Common myeloid progenitor, CD34-positive (primary cell): ENCODE measurements around the gene CTNNBL1.

Source experiments
- CTCF ChIA-PET: fragments of 350-600 bp; sonication (Branson Sonifier 250); formaldehyde crosslinking; loops from one replicate; lab custom pipeline; 2021; ENCODE audit warnings: antibody characterized with exemption; lab: Charles Lee
- POLR2A ChIA-PET: fragments of 350-600 bp; sonication (Branson Sonifier 250); formaldehyde crosslinking; loops from one replicate; lab custom pipeline; 2021; ENCODE audit warnings: antibody characterized with exemption; lab: Charles Lee
- DNase-seq, 3 donors: peaks; one replicate each; pipeline versions ENCODE4 v3.0.0 to v3.0.0-alpha.2; 2013
- H3K27ac ChIP-seq, 2 experiments: 1 replicate in 1 of 2; 2 replicates in 1 of 2; pipeline ENCODE4 v1.7.0; 2013; ENCODE audit warnings: inconsistent platforms in 2 of 2, low read length in 2 of 2, mild to moderate bottlenecking in 2 of 2, low read depth in 1 of 2, moderate library complexity in 1 of 2; ENCODE audit not compliant: severe bottlenecking in 2 of 2, insufficient read depth in 1 of 2, poor library complexity in 1 of 2
- H3K27me3 ChIP-seq, 5 experiments: replicated peaks in 2 of 5; 1 replicate in 3 of 5; 2 replicates in 2 of 5; pipeline versions ENCODE4 v1.6.1 to v1.7.0; 2013; ENCODE audit warnings: low read length in 4 of 5, mild to moderate bottlenecking in 2 of 5, moderate library complexity in 2 of 5, inconsistent platforms in 1 of 5; ENCODE audit not compliant: insufficient read depth in 5 of 5, control insufficient read depth in 4 of 5
- H3K36me3 ChIP-seq, 4 experiments: 1 replicate in 2 of 4; 2 replicates in 2 of 4; pipeline versions ENCODE4 v1.6.1 to v1.7.0; 2013; ENCODE audit warnings: low read length in 3 of 4, control low read depth in 1 of 4, mild to moderate bottlenecking in 1 of 4; ENCODE audit not compliant: control insufficient read depth in 4 of 4, insufficient read depth in 4 of 4
- H3K4me1 ChIP-seq, 4 experiments: 1 replicate in 3 of 4; 2 replicates in 1 of 4; pipeline versions ENCODE4 v1.6.1 to v1.7.1; 2013; ENCODE audit warnings: low read length in 3 of 4, mild to moderate bottlenecking in 3 of 4, control low read depth in 1 of 4, inconsistent platforms in 1 of 4, moderate library complexity in 1 of 4; ENCODE audit not compliant: control insufficient read depth in 4 of 4, insufficient read depth in 4 of 4; ENCODE audit errors: control extremely low read depth in 1 of 4
- H3K4me3 ChIP-seq, 7 experiments: 1 replicate in 4 of 7; 2 replicates in 3 of 7; pipeline versions ENCODE4 v1.5.1 to v1.7.0; 2013; ENCODE audit warnings: mild to moderate bottlenecking in 7 of 7, low read length in 6 of 7, moderate library complexity in 6 of 7, inconsistent platforms in 2 of 7, low read depth in 2 of 7, control low read depth in 1 of 7; ENCODE audit not compliant: insufficient read depth in 4 of 7, control insufficient read depth in 1 of 7; ENCODE audit errors: extremely low read depth in 1 of 7
- H3K9me3 ChIP-seq, 5 experiments: 1 replicate in 4 of 5; 2 replicates in 1 of 5; pipeline versions ENCODE4 v1.6.1 to v1.7.1; 2013; ENCODE audit warnings: low read length in 4 of 5, mild to moderate bottlenecking in 2 of 5, inconsistent platforms in 1 of 5, low read depth in 1 of 5, moderate library complexity in 1 of 5; ENCODE audit not compliant: control insufficient read depth in 4 of 5, insufficient read depth in 2 of 5; ENCODE audit errors: control extremely low read depth in 1 of 5
- WGBS: methylation state at CpG from one replicate; pipeline ENCODE4 v1.1.5; 2013; ENCODE audit not compliant: insufficient coverage; 5-methylcytosine and 5-hydroxymethylcytosine counted together

CTNNBL1 gene

DNA sequence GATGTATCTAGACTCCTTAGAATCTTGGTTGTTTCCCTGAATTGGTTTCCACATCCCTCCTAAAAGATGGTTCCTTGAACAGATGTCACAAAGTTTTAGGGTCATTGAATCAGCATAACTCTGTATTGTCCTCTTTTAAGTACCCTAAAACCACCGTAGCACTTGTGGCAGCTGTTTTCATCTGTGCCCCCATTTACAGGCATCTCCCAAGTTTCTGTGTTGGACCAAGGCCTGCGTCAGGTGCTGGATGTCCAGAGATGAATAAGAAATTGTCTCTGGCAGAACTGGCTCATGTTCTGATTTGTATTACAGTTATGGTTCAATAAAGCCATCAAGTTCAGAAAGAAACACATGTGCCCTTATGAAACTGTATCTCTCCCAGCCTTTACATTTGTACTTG lies 48.3 kb downstream of the CTNNBL1 start:
- ChIA-PET POLR2A (interaction anchor here (0.7 to 1.2 kb wide), 2 partner anchors 16 to 59 kb away, joined by 3 read pairs; no protein-coding TSS in a partner anchor), CTCF (no interaction called here)
- H3K36me3 ChIP-seq = peaks cover 14 to 52% (median 31%) of the 10 kb centered on the region in 4 experiments
- H3K4me3 ChIP-seq = no peak overlapping the region
- H3K27me3 ChIP-seq = no peaks in the 10 kb centered on the region
- peaks cover 0 to 13% (median 4%) of the 10 kb centered on the region in 4 experiments for H3K4me1 ChIP-seq
- H3K27ac ChIP-seq = no peak overlapping the region
- WGBS = 100% methylated on average over 1 of the region's 2 CpGs
- no peak for DNase-seq
- H3K9me3 ChIP-seq = peaks cover 0 to 10% (median 4%) of the 10 kb centered on the region in 5 experiments

DNA sequence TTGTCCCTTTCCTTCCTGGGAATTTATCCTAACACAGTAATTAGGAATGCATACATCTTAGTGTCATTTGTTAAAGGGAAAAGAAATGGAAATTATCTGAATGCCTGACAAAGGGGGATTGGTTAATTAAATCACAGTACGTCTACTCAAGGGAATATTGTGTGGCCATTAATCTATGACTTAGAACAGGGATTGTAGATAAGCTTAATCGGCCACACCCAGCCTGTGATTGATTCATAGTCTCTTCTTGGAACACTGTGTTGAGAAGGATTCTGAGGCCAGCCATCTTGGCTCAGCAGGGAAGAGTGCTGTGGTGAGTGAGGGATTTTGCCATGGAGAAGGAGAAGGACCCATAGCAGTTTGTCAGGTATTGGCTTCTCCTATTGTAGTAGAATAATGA lies 50.5 kb downstream of the CTNNBL1 start:
- POLR2A ChIA-PET = no interaction called here
- no peaks in the 10 kb centered on the region for H3K27me3 ChIP-seq
- no peak overlapping the region for H3K4me3 ChIP-seq
- no peak for DNase-seq
- peaks cover 6 to 46% (median 23%) of the 10 kb centered on the region in 4 experiments for H3K36me3 ChIP-seq
- 94% methylated on average over 2 of the region's 2 CpGs for WGBS
- no peaks in the 10 kb centered on the region for H3K9me3 ChIP-seq
- H3K4me1 ChIP-seq = peaks cover 0 to 11% (median 5%) of the 10 kb centered on the region in 4 experiments
- CTCF ChIA-PET = no interaction called here
- no peak overlapping the region for H3K27ac ChIP-seq

DNA sequence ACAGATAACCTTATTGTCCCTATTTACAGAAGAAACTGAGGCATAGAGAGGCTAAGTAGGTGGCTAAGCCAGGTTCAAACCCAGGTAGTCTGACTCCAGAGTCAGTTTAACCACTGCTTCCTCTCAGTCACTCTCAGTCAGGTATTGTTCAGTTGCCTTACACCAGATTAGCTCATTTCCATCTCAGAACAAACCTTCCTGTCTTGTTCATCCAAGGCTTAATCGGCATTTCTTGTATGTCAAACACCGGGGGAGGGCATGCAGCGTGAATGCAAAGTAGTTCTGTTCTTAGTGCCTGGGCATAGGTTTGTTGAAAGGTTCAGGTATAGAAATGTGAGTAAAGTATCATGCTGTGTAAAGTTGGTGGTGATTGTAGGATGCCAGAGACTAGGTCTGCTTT lies 51.7 kb downstream of the CTNNBL1 start:
- peaks cover 3 to 44% (median 20%) of the 10 kb centered on the region in 4 experiments for H3K36me3 ChIP-seq
- peak in 1 of 3 donors; percentile 75 for DNase-seq
- peaks cover 2 to 21% (median 7%) of the 10 kb centered on the region in 4 experiments for H3K4me1 ChIP-seq
- no peaks in the 10 kb centered on the region for H3K9me3 ChIP-seq
- ChIA-PET POLR2A (no interaction called here), CTCF (interaction anchor here (1.4 kb wide), 1 partner anchor 10 kb away, joined by 4 read pairs; no protein-coding TSS in a partner anchor)
- no peak overlapping the region for H3K4me3 ChIP-seq
- peak overlapping the region in 1 of 2 experiments; percentile 6 for H3K27ac ChIP-seq
- 16% methylated on average over 3 of the region's 3 CpGs for WGBS
- no peaks in the 10 kb centered on the region for H3K27me3 ChIP-seq

DNA sequence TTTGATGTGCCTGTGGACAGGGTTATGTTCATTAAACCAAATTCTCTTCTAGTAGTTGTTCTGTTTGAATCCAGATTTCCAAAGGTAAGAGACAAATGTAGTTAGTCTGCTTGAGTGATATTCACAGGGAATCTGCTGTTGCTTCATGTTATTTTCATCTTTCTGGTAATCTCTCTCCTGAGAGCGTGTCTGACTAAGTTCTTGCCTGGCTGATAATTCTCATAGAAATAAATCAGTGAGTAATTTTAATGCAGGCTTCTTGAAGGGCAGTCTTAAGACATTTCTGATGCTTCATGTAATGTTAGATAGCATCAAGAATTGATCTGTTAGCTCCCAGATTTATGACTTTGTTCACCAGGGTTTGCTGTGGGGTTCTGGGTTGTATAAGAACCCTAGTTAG lies 54.2 kb downstream of the CTNNBL1 start:
- Histone ChIP-seq H3K4me1 (peaks cover 2 to 21% (median 7%) of the 10 kb centered on the region in 4 experiments), H3K27ac (no peak overlapping the region), H3K27me3 (no peaks in the 10 kb centered on the region), H3K4me3 (no peak overlapping the region), H3K9me3 (no peaks in the 10 kb centered on the region), H3K36me3 (peaks cover 3 to 55% (median 25%) of the 10 kb centered on the region in 4 experiments)
- DNase-seq = no peak
- CTCF ChIA-PET = interaction anchor here (0.8 to 1.3 kb wide), 4 partner anchors 8 to 245 kb away, joined by 3 read pairs; no protein-coding TSS in a partner anchor
- no CpG with 5 or more reads among the region's 1 CpG for WGBS
- POLR2A ChIA-PET = no interaction called here

DNA sequence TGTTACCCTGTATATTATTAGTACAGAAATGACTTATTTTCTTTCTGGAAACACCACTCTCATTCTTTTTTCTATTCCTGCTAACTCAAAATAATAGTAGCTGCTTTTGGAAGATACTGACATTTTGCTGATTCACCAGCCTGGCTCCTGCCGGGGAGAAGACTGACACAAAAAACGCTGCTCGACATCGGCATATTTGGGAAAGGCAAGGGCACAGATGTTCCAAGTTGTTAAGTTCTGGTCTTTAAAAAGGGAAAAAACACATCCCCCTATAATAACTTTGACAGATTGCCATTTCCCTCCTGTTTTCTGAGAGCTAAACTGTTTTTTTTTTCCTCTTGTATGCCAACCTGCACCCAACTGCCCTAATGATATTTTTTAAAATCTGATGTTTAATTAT lies 55.4 kb downstream of the CTNNBL1 start:
- peaks cover 3 to 53% (median 24%) of the 10 kb centered on the region in 4 experiments for H3K36me3 ChIP-seq
- WGBS = no CpG with 5 or more reads among the region's 4 CpGs
- POLR2A ChIA-PET = interaction anchor here (0.6 to 0.8 kb wide), 2 partner anchors 15 to 685 kb away, joined by 3 to 4 read pairs; no protein-coding TSS in a partner anchor
- CTCF ChIA-PET = interaction anchor here (0.8 to 1.2 kb wide), 2 partner anchors 33 to 243 kb away, joined by 3 to 4 read pairs; no protein-coding TSS in a partner anchor
- peak overlapping the region in 1 of 2 experiments; percentile 17 for H3K27ac ChIP-seq
- no peaks in the 10 kb centered on the region for H3K27me3 ChIP-seq
- no peaks in the 10 kb centered on the region for H3K9me3 ChIP-seq
- no peak overlapping the region for H3K4me3 ChIP-seq
- peak in 2 of 3 donors; percentile 10 to 42 for DNase-seq
- H3K4me1 ChIP-seq = peaks cover 2 to 21% (median 7%) of the 10 kb centered on the region in 4 experiments

DNA sequence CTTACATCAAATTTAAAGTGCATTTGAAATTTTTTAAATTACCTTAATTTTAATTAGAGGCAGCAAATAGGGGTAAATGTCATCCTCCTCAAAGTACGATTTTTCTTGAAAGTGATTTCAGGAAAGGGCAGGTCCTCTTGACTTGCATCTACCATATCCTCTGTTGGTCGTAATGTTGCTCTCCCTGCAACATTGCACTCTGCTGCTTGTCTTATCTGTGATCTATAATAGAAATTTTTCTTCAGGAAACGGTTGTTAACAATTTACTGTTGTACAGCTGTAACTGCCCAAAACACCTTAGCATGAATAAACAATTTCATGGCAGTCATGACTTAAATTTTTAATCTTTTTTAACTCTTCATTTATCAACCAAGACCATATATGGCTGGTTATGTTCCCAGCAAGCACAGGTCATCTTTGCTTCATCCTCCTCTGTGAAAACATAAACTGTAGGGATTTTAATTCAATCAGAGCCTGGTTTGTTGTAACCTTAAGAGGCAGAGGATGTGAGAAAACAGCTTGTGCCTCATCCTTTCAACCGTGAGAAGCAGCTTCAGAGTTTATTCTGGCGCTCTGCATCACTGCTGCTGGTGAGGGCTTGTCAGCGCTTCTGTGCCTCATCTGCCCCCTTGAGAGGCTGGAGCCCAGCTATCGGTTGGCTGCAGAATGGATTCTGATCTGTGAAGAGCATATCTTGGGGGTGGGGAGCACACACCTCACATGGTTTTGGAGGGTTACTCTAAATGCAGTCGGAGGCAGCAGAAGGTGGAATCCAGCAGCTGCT lies 56.0 kb downstream of the CTNNBL1 start:
- ChIA-PET CTCF (no interaction called here), POLR2A (interaction anchor here (0.8 kb wide), 1 partner anchor 15 kb away, joined by 3 read pairs; no protein-coding TSS in a partner anchor)
- peak in 1 of 3 donors; percentile 44 for DNase-seq
- WGBS = 67% methylated on average over 4 of the region's 8 CpGs
- Histone ChIP-seq H3K9me3 (no peaks in the 10 kb centered on the region), H3K27me3 (no peaks in the 10 kb centered on the region), H3K4me3 (peak overlapping the region in 1 of 7 experiments; percentile 21), H3K36me3 (peaks cover 3 to 50% (median 23%) of the 10 kb centered on the region in 4 experiments), H3K4me1 (peaks cover 2 to 21% (median 7%) of the 10 kb centered on the region in 4 experiments), H3K27ac (peak overlapping the region in 1 of 2 experiments; percentile 45)
